DMS79 treated with DMSO at 0.1 percent for 48 hours (cell line): ENCODE measurements around the gene AQP4.

Source experiments
- DNase-seq: peaks from one replicate; lab custom pipeline; 2025; lab: John Stamatoyannopoulos, UW

AQP4 gene

GRCh38 chr18:26839609-26840008, 25.9 kb downstream of the AQP4 start:
- no peak for DNase-seq

GRCh38 chr18:26832302-26832701, 33.2 kb downstream of the AQP4 start:
- DNase-seq = no peak

GRCh38 chr18:26827581-26827980, 37.9 kb downstream of the AQP4 start:
- DNase-seq = no peak

GRCh38 chr18:26826656-26827235, 38.8 kb downstream of the AQP4 start:
- no peak for DNase-seq

- DNase-seq = no peak
Measured at GRCh38 chr18:26821181-26821580, 44.3 kb downstream of the AQP4 start.

GRCh38 chr18:26819046-26819445, 46.5 kb downstream of the AQP4 start:
- no peak for DNase-seq

GRCh38 chr18:26818461-26818860, 47.0 kb downstream of the AQP4 start:
- no peak for DNase-seq

GRCh38 chr18:26813043-26813442, 52.5 kb downstream of the AQP4 start:
- no peak for DNase-seq

- no peak for DNase-seq
Measured at GRCh38 chr18:26812462-26812861, 53.0 kb downstream of the AQP4 start.

GRCh38 chr18:26809346-26809745, 56.2 kb downstream of the AQP4 start:
- DNase-seq = no peak

- DNase-seq = no peak
Measured at GRCh38 chr18:26806224-26806623, 59.3 kb downstream of the AQP4 start.

GRCh38 chr18:26804519-26804918, 61.0 kb downstream of the AQP4 start:
- DNase-seq = no peak

- no peak for DNase-seq
Measured at GRCh38 chr18:26803643-26804042, 61.9 kb downstream of the AQP4 start.

GRCh38 chr18:26802330-26803200, 62.9 kb downstream of the AQP4 start:
- no peak for DNase-seq
